DOHH2 (cell line): Measurements from ENCODE around the gene ZNF575.

Experiments used
- H3F3A ChIP-seq: fragments of 200-600 bp; sonication (generic), shearing (Covaris generic); 2 replicates; pipeline ENCODE4 v1.6.0; 2016; ENCODE audit warnings: antibody characterized with exemption, mild to moderate bottlenecking; ENCODE audit not compliant: control insufficient read depth, insufficient read depth
- H3K27ac ChIP-seq: fragments of 200-600 bp; sonication (generic); 2 replicates; pipeline ENCODE4 v1.5.1; 2014; ENCODE audit warnings: low read depth, mild to moderate bottlenecking, low read length, moderate library complexity
- H3K27me3 ChIP-seq: fragments of 200-600 bp; sonication (generic); 2 replicates; pipeline ENCODE4 v1.6.1; 2014; ENCODE audit warnings: mild to moderate bottlenecking, low read length, mixed read lengths; ENCODE audit not compliant: control insufficient read depth
- H3K36me3 ChIP-seq: fragments of 200-600 bp; sonication (generic); 2 replicates; pipeline ENCODE4 v1.6.1; 2014; ENCODE audit warnings: mild to moderate bottlenecking, low read length, moderate library complexity, mixed read lengths; ENCODE audit not compliant: control insufficient read depth
- H3K4me1 ChIP-seq: fragments of 200-600 bp; sonication (generic); 2 replicates; pipeline ENCODE4 v1.6.1; 2014; ENCODE audit warnings: mild to moderate bottlenecking, low read length, mixed read lengths; ENCODE audit not compliant: control insufficient read depth
- H3K4me2 ChIP-seq: fragments of 200-600 bp; sonication (generic); 2 replicates; pipeline ENCODE4 v1.6.0; 2014; ENCODE audit warnings: mild to moderate bottlenecking, low read length, moderate library complexity
- H3K4me3 ChIP-seq: fragments of 200-600 bp; sonication (generic); 2 replicates; pipeline ENCODE4 v1.5.1; 2014; ENCODE audit warnings: mild to moderate bottlenecking, low read length, mixed read lengths
- H3K79me2 ChIP-seq: fragments of 200-600 bp; sonication (generic); 2 replicates; pipeline ENCODE4 v1.6.1; 2014; ENCODE audit warnings: mild to moderate bottlenecking, low read length, mixed read lengths; ENCODE audit not compliant: control insufficient read depth
- H3K9me2 ChIP-seq: fragments of 200-600 bp; sonication (generic); replicated peaks from 2 replicates; pipeline ENCODE4 v1.6.1; 2014; ENCODE audit warnings: mild to moderate bottlenecking, low read length, mixed read lengths; ENCODE audit not compliant: control insufficient read depth
- H3K9me3 ChIP-seq: fragments of 200-600 bp; sonication (generic); 2 replicates; pipeline ENCODE4 v1.6.1; 2014; ENCODE audit warnings: antibody characterized with exemption, low read length, mixed read lengths; ENCODE audit not compliant: control insufficient read depth, insufficient read depth
- H4K20me1 ChIP-seq: fragments of 200-600 bp; sonication (generic); 2 replicates; pipeline ENCODE4 v1.6.0; 2014; ENCODE audit warnings: low read depth, mild to moderate bottlenecking, antibody characterized with exemption, low read length, moderate library complexity; ENCODE audit not compliant: control insufficient read depth, insufficient read depth
- EZH2phosphoT487 ChIP-seq: fragments of 200-600 bp; sonication (generic); IDR thresholded peaks from 2 replicates; pipeline ENCODE4 v1.6.1; 2017; ENCODE audit warnings: borderline replicate concordance, mild to moderate bottlenecking, antibody characterized with exemption, low read length, moderate library complexity, mixed read lengths
- TF ChIP-seq, protein P1 (sequence below): fragments of 200-600 bp; sonication (generic); IDR thresholded peaks from one replicate; pipeline ENCODE4 v1.5.1; 2014; ENCODE audit warnings: antibody characterized with exemption, mild to moderate bottlenecking, low read depth, low read length; ENCODE audit not compliant: poor library complexity, severe bottlenecking

The ZNF575 gene

DNA sequence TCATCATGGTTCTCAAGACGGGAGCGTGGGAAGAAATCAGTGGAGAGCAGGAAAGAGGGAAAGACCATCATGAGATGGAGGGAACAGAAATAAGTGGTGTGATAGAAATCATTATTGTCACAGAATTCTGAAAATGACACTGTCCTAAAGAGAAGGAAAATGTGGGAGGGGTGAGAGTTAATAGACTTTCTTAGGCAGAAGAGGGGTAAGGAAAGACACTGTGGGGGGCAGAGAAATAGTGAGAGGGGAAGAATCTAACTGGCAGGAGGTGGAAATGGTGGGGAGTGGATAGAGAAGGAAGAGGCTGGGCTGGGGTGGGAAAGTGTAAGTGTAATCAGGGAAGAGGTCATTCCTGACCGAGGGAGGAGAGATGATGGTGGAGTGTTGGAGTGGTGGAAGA, 45.8 kb downstream of the ZNF575 start:
- Histone ChIP-seq H3K4me2 (no peak overlapping the region), H3K4me3 (no peak overlapping the region), H4K20me1 (no peaks in the 10 kb centered on the region), H3K27ac (no peak overlapping the region), H3K4me1 (peaks cover 44% of the 10 kb centered on the region), H3K9me2 (no peaks in the 10 kb centered on the region), H3K36me3 (peaks cover 8% of the 10 kb centered on the region; the same call in 1 of the 2 replicates), H3K9me3 (no peaks in the 10 kb centered on the region), H3F3A (peaks cover 6% of the 10 kb centered on the region), H3K79me2 (peaks cover 12% of the 10 kb centered on the region), H3K27me3 (peaks cover 8% of the 10 kb centered on the region; the same call in 1 of the 2 replicates)
- TF ChIP-seq, protein P1, sequence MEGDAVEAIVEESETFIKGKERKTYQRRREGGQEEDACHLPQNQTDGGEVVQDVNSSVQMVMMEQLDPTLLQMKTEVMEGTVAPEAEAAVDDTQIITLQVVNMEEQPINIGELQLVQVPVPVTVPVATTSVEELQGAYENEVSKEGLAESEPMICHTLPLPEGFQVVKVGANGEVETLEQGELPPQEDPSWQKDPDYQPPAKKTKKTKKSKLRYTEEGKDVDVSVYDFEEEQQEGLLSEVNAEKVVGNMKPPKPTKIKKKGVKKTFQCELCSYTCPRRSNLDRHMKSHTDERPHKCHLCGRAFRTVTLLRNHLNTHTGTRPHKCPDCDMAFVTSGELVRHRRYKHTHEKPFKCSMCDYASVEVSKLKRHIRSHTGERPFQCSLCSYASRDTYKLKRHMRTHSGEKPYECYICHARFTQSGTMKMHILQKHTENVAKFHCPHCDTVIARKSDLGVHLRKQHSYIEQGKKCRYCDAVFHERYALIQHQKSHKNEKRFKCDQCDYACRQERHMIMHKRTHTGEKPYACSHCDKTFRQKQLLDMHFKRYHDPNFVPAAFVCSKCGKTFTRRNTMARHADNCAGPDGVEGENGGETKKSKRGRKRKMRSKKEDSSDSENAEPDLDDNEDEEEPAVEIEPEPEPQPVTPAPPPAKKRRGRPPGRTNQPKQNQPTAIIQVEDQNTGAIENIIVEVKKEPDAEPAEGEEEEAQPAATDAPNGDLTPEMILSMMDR, result no peak
- no peak for TF ChIP-seq EZH2phosphoT487

- H3K36me3 ChIP-seq, result no peaks in the 10 kb centered on the region; the same call in 1 of the 2 replicates
- peak overlapping the region; percentile 46 for H3K4me2 ChIP-seq
- no peak overlapping the region for H3K27ac ChIP-seq
- no peaks in the 10 kb centered on the region for H3K9me2 ChIP-seq
- peaks cover 43% of the 10 kb centered on the region for H3K4me1 ChIP-seq
- 0 out of 2 replicates have a peak overlapping the region, but pooled peaks have one; percentile 8 for H3K4me3 ChIP-seq
- H4K20me1 ChIP-seq, result no peaks in the 10 kb centered on the region
- H3K79me2 ChIP-seq, result no peaks in the 10 kb centered on the region
- H3F3A ChIP-seq, result peaks cover 10% of the 10 kb centered on the region
- TF ChIP-seq, protein P1, result no peak
- TF ChIP-seq EZH2phosphoT487, result no peak
- no peaks in the 10 kb centered on the region for H3K9me3 ChIP-seq
- peaks cover 8% of the 10 kb centered on the region; the same call in 1 of the 2 replicates for H3K27me3 ChIP-seq
Observed at GRCh38 chr19:43581467-43581866, 48.5 kb downstream of the ZNF575 start.

DNA sequence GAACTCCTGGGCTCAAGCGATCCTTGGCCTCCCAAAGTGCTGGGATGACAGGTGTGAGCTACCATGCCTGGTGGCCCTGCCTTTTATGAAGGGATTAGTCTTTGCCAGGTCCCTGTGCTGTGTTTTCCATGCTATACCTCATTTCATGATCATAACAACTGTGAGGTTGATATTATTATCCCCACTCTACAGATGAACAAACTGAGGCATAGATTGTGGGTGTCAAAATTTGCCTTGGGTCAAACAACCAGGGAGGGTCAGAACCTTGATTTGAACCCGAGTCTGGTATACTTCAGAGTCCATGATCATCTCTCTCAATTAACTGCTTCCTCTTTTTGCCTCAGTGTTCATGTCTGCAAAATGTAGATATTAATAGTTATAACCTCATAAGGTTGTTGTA, 49.5 kb downstream of the ZNF575 start:
- TF ChIP-seq, protein P1, result no peak
- no peak for TF ChIP-seq EZH2phosphoT487
- H3K9me2 ChIP-seq, result no peaks in the 10 kb centered on the region
- H3K79me2 ChIP-seq, result no peaks in the 10 kb centered on the region
- peaks cover 8% of the 10 kb centered on the region; the same call in 1 of the 2 replicates for H3K27me3 ChIP-seq
- peaks cover 10% of the 10 kb centered on the region for H3F3A ChIP-seq
- H3K9me3 ChIP-seq, result no peaks in the 10 kb centered on the region
- H3K4me3 ChIP-seq, result no peak overlapping the region
- no peak overlapping the region for H3K27ac ChIP-seq
- no peaks in the 10 kb centered on the region for H4K20me1 ChIP-seq
- peak overlapping the region; percentile 46 for H3K4me2 ChIP-seq
- no peaks in the 10 kb centered on the region; the same call in 1 of the 2 replicates for H3K36me3 ChIP-seq
- H3K4me1 ChIP-seq, result peaks cover 43% of the 10 kb centered on the region
